Cardiac muscle cell (in vitro differentiated cells and primary cell): ENCODE measurements around the gene EYA2. TPM values are rescaled to one million over a fixed set of nuclear protein-coding genes. Genes with fewer than 3 reads are reported as not detected.

ENCODE experiments used
- DNase-seq, 2 donors: peaks; one replicate each; pipeline versions ENCODE4 v3.0.0 to v3.0.0-alpha.2; 2010 to 2017; ENCODE audit warnings: low read depth in 1 of 2, low spot score in 1 of 2
- H3K27ac ChIP-seq: fragments of 200-600 bp; sonication (generic); 2 replicates; pipeline ENCODE4 v1.5.1; 2016
- H3K27me3 ChIP-seq: fragments of 200-600 bp; sonication (generic); 2 replicates; pipeline ENCODE4 v1.6.0; 2016; ENCODE audit warnings: control low read depth
- H3K36me3 ChIP-seq: fragments of 200-600 bp; sonication (generic); 2 replicates; pipeline ENCODE4 v1.5.1; 2016; ENCODE audit warnings: control low read depth
- H3K4me1 ChIP-seq: fragments of 200-600 bp; sonication (generic); 2 replicates; pipeline ENCODE4 v1.8.1; 2017; ENCODE audit warnings: low read depth, mild to moderate bottlenecking, mixed run types
- H3K4me3 ChIP-seq: fragments of 200-600 bp; sonication (generic); 2 replicates; pipeline ENCODE4 v1.5.1; 2016; ENCODE audit warnings: mild to moderate bottlenecking
- H3K9me3 ChIP-seq: fragments of 200-600 bp; sonication (generic); 2 replicates; pipeline ENCODE4 v1.5.1; 2017; ENCODE audit warnings: low read depth, mild to moderate bottlenecking, control low read depth
- CTCF ChIP-seq: IDR thresholded peaks from 2 replicates; pipeline ENCODE4 v1.5.1; 2012; ENCODE audit warnings: low read depth, mild to moderate bottlenecking, low read length
- polyA plus RNA-seq: library from polyadenylated mRNA; unstranded; fragments of >200 nt; fragmentation: Nextera tagmentation; extraction: Ambion mirVana; gene quantifications from 2 replicates; pipeline ENCODE4 v1.2.1, GENCODE V29; 2016
- total RNA-seq: library from RNA; depleted of rRNA; stranded (reverse); fragments of >200 nt; gene quantifications from 2 replicates; pipeline ENCODE4 v1.2.3, GENCODE V29; 2016

Gene EYA2
- total and polyA plus RNA-seq, 2 experiments from 2014 or later = 0.30 TPM; not detected in 1

DNA sequence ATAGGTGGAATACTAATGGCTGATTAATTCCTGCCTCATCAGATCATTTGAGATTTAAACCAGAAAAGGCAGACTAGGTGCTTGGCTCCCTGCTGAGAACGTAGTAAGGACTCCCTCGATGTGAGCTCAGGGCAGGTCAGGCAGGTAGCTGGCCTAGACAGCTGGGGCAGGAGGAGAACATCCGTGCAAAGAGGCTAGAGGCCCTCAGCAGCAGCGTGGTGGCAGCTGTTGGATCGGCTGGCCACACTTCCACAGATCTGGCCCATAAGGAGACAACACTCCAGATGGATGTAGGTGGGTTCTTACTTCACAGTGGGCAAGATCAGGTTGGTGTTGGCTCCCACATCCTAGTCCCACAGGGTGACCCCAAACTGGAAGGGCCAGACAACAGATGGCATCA, 38.5 kb downstream of the EYA2 start:
- Histone ChIP-seq H3K27ac (no peak overlapping the region), H3K4me3 (no peak overlapping the region), H3K4me1 (no peaks in the 10 kb centered on the region), H3K36me3 (no peaks in the 10 kb centered on the region), H3K9me3 (no peaks in the 10 kb centered on the region), H3K27me3 (no peaks in the 10 kb centered on the region)
- no peak for TF ChIP-seq CTCF
- no peak for DNase-seq

- H3K9me3 ChIP-seq = no peaks in the 10 kb centered on the region
- H3K27ac ChIP-seq = no peak overlapping the region
- no peaks in the 10 kb centered on the region for H3K27me3 ChIP-seq
- H3K4me3 ChIP-seq = no peak overlapping the region
- TF ChIP-seq CTCF = no peak
- no peaks in the 10 kb centered on the region for H3K4me1 ChIP-seq
- no peaks in the 10 kb centered on the region for H3K36me3 ChIP-seq
- no peak for DNase-seq
These were observed 40.2 kb downstream of the EYA2 start for GRCh38 chr20:46934746-46935287.

- TF ChIP-seq CTCF = no peak
- no peaks in the 10 kb centered on the region for H3K27me3 ChIP-seq
- no peaks in the 10 kb centered on the region for H3K9me3 ChIP-seq
- H3K4me1 ChIP-seq = no peaks in the 10 kb centered on the region
- no peaks in the 10 kb centered on the region for H3K36me3 ChIP-seq
- H3K4me3 ChIP-seq = no peak overlapping the region
- no peak for DNase-seq
- H3K27ac ChIP-seq = no peak overlapping the region
These were observed 40.9 kb downstream of the EYA2 start for GRCh38 chr20:46935394-46936017.

DNA sequence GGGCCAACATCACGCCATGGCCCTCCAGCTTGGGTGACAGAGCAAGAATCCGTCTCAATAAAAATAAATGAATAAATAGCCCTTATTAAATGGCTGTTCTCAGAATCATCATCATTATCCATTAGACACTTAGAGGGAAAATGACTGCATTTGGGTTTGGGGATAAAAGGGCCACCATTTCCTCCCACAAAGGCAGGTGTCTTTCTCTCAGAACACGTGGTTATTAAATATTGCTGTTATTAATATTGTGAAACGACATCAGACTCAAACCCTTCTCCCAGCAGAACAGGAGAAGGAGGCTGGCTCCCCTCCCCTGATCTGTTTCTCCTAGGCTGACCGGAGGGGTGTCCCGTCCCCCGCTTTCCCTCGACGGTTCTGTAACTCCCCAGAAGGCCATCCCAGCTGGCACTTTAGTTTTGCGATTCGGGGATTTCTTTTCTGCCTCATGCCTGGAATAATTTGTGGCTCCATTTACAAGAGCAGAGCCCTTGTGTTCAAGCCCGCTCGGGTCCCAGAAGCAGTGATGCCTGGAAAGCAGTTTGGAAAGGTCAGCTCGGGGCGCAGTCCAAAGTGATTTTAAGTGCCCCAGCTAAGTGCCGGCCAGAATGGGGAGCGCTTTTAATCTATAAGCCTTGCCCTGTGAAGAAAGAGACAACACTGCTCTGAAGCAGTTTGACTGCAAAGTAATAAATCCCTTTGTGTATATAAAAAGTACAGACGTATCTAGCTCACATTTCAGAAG, 41.9 kb downstream of the EYA2 start:
- no peak for TF ChIP-seq CTCF
- H3K4me3 ChIP-seq = no peak overlapping the region
- H3K27me3 ChIP-seq = no peaks in the 10 kb centered on the region
- no peak overlapping the region for H3K27ac ChIP-seq
- no peaks in the 10 kb centered on the region for H3K36me3 ChIP-seq
- H3K9me3 ChIP-seq = no peaks in the 10 kb centered on the region
- no peaks in the 10 kb centered on the region for H3K4me1 ChIP-seq
- peak in 1 of 2 donors; percentile 54 for DNase-seq

- no peaks in the 10 kb centered on the region for H3K27me3 ChIP-seq
- no peak for TF ChIP-seq CTCF
- no peaks in the 10 kb centered on the region for H3K9me3 ChIP-seq
- no peaks in the 10 kb centered on the region for H3K4me1 ChIP-seq
- no peaks in the 10 kb centered on the region for H3K36me3 ChIP-seq
- H3K4me3 ChIP-seq = no peak overlapping the region
- no peak for DNase-seq
- H3K27ac ChIP-seq = no peak overlapping the region
These were observed 42.5 kb downstream of the EYA2 start for GRCh38 chr20:46937157-46937523.
